A549 (cell line): Measurements from ENCODE around the gene MTA3.

ENCODE experiments used
- CBX8 ChIP-seq: fragments of 200-600 bp; sonication (generic); IDR thresholded peaks from 2 replicates; pipeline ENCODE4 v1.6.1; 2016
- CTCF ChIP-seq: fragments of >200 bp; sonication (Bioruptor Twin); formaldehyde crosslinking; IDR thresholded peaks from 3 replicates; pipeline ENCODE4 v1.5.1; 2016
- EP300 ChIP-seq, 2 experiments: fragments of >200 bp; sonication (Bioruptor Twin); formaldehyde crosslinking; IDR thresholded peaks; 2 replicates in 1 of 2; 3 replicates in 1 of 2; pipeline ENCODE4 v1.6.1; 2016 to 2017
- PHF8 ChIP-seq: fragments of 200-600 bp; sonication (generic); IDR thresholded peaks from 2 replicates; pipeline ENCODE4 v1.6.1; 2016; ENCODE audit warnings: low read depth, mild to moderate bottlenecking, antibody characterized with exemption, moderate library complexity, borderline replicate concordance
- POLR2A ChIP-seq: IDR thresholded peaks from 2 replicates; pipeline ENCODE4 v1.6.1; 2012; ENCODE audit warnings: mild to moderate bottlenecking, low read length
- SREBF2 ChIP-seq: fragments of 450-650 bp; IDR thresholded peaks from 2 replicates; pipeline ENCODE4 v1.6.1; 2014; ENCODE audit warnings: mild to moderate bottlenecking, moderate library complexity
- ZFP36 ChIP-seq: fragments of 450-650 bp; IDR thresholded peaks from 2 replicates; pipeline ENCODE4 v1.6.1; 2014; ENCODE audit warnings: borderline replicate concordance; ENCODE audit not compliant: partially characterized antibody
- ZSCAN20 ChIP-seq: fragments of 250-450 bp; sonication (Bioruptor Pico); IDR thresholded peaks from 2 replicates; pipeline ENCODE4 v1.8.0; 2022; ENCODE audit warnings: mild to moderate bottlenecking, moderate library complexity

- TF ChIP-seq ZFP36: no peak
- no peak for TF ChIP-seq CBX8
- TF ChIP-seq PHF8: no peak
- no peak for TF ChIP-seq EP300 (IDR thresholded peaks at IDR 0.05)
- no peak for TF ChIP-seq CTCF
- no peak for TF ChIP-seq POLR2A
- TF ChIP-seq SREBF2: no peak
- no peak for TF ChIP-seq ZSCAN20 (CRISPR knock-in tag)
Measured at GRCh38 chr2:42547014-42547413, 21.4 kb upstream of the MTA3 start.
